ENCODE data around the gene DDX25.

DDX25 gene

GRCh38 chr11:125943661-125944349, 39.5 kb downstream of the DDX25 start:
- no peak overlapping the region for H3K27ac ChIP-seq
- TF ChIP-seq CTCF (conservative IDR thresholded peaks at IDR 0.05; ENCODE audit: low read depth): no peak
- ChIA-PET POLR2A (ENCODE audit: low non-redundant PET) (no interaction called here), CTCF (interaction anchor here (0.5 to 3.3 kb wide), 4 partner anchors 21 to 246 kb away, joined by 3 to 10 read pairs (median 6); no protein-coding TSS in a partner anchor)
- DNase-seq (ENCODE audit: low spot score): no peak

GRCh38 chr11:125944350-125945010, 40.2 kb downstream of the DDX25 start:
- no peak for DNase-seq (ENCODE audit: low spot score)
- no peak for TF ChIP-seq CTCF (conservative IDR thresholded peaks at IDR 0.05; ENCODE audit: low read depth)
- ChIA-PET CTCF (interaction anchor here (0.6 kb wide), 1 partner anchor 135 kb away, joined by 4 read pairs; no protein-coding TSS in a partner anchor), POLR2A (ENCODE audit: low non-redundant PET) (no interaction called here)
- no peak overlapping the region for H3K27ac ChIP-seq

DNA sequence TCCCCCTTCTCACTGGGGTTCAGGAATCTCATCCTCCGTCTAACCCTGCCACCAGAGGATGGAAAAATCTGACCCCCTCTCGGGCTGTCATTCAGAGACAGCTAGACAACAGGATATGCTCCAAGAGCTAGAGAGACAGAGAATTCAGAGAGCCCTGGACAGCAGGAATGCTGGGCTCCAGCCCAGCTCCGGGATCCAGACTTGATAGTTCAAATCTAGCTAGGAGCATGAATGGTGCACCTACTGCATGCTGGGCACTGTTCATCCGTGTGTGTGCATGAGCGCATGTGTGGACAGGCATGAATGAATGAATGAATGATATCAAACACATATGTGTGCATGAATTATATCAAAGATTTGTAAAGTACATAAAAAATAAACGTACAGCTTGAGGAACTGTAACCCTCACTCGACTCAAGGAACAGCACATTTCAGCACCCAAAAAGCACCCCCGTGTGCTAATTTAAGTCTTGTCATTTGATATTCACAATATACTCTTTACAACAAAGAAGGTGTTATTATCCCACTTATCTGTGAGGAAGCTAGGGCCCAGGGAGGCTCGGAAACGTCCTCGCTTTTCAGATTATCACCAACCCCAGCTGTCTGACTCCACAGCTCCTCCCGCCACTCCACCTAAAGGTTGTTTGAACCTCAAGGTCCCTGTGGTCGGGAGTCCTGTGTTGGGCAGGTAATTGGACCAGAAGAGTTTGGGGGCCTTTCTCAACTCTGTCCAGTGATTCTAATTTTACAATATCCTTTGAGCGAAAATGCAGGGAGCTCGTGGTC, 40.9 kb downstream of the DDX25 start:
- CTCF ChIA-PET: no interaction called here
- H3K27ac ChIP-seq: no peak overlapping the region
- POLR2A ChIA-PET (ENCODE audit: low non-redundant PET): no interaction called here
- TF ChIP-seq CTCF (conservative IDR thresholded peaks at IDR 0.05; ENCODE audit: low read depth): no peak
- DNase-seq (ENCODE audit: low spot score): no peak

DNA sequence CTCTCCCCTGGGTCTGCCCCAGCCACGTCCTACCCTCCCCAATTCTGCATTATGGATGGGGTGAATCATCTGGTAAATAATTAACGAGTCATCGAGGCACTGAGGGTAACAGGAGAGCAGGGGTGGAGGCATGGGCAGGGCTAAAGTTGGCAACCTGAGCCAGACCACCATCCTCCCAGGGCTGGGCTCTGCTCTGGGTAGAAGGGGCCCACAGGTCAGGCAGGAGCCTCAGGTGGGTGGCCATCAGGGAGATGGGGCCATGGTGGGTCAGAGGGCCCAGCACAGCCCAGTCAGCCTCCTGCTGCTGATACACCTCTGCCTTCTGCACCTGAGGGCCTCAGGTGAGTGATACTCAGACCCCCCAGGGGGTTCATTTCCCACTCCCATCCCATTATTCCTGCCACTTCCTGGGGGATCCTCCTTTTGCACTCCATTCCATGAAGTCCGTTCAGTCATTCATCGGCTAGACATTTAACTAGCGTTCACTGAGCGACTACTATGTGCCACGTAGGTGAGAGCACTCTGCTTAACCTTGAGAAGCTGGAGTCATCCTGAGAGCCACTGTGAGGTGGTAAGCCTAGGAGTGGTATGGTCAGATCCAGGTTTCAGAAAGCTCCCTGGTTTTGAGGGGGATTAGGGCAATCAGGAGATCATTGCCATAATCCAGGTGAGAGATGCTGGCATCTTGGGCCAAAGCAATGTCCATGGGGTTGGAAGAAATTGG, 41.7 kb downstream of the DDX25 start, which contains the start of gene VSIG10L2:
TSS of gene VSIG10L2 (plus strand) at position 248 of the 724 bp plus-strand sequence. CDS start at position 260, 12 bp downstream.
- no peak within 1 kb of the TSS for H3K27ac ChIP-seq
- no peak for TF ChIP-seq CTCF (conservative IDR thresholded peaks at IDR 0.05; ENCODE audit: low read depth)
- POLR2A ChIA-PET (ENCODE audit: low non-redundant PET): no interaction called here
- CTCF ChIA-PET: no interaction called here
- DNase-seq (ENCODE audit: low spot score): no peak

- no peak for TF ChIP-seq CTCF (conservative IDR thresholded peaks at IDR 0.05; ENCODE audit: low read depth)
- ChIA-PET POLR2A (ENCODE audit: low non-redundant PET) (no interaction called here), CTCF (no interaction called here)
- DNase-seq (ENCODE audit: low spot score): no peak
- no peak overlapping the region for H3K27ac ChIP-seq
These were observed 42.6 kb downstream of the DDX25 start for GRCh38 chr11:125946712-125947418.

All from RWPE1 (cell line).